Adrenal gland (tissue), 12 donors: Measurements from ENCODE around the gene MYO18B. TPM values are rescaled to one million over a fixed set of nuclear protein-coding genes. Genes with fewer than 3 reads are reported as not detected.

ENCODE experiments used
- DNase-seq, 7 donors: peaks; one replicate each; pipeline ENCODE4 v3.0.0-alpha.2; 2019 to 2020
- H3K27ac ChIP-seq, 5 donors: fragments of 200-600 bp; sonication (generic) in 4 of 5; 1 replicate in 3 of 5; 2 replicates in 2 of 5; pipeline versions ENCODE4 v1.5.1 to v1.8.0; 2016 to 2020; ENCODE audit warnings: mild to moderate bottlenecking in 1 of 5
- H3K27me3 ChIP-seq: fragments of 200-600 bp; 2 replicates; pipeline ENCODE4 v1.8.0; 2021
- H3K36me3 ChIP-seq, 2 donors: fragments of 200-600 bp; replicated peaks in 1 of 2; 1 replicate in 1 of 2; 2 replicates in 1 of 2; pipeline versions ENCODE4 v1.5.1 to v1.8.0; 2018 to 2022
- H3K4me1 ChIP-seq, 2 donors: fragments of 200-600 bp; replicated peaks in 1 of 2; 1 replicate in 1 of 2; 2 replicates in 1 of 2; pipeline versions ENCODE4 v1.5.1 to v1.8.0; 2018 to 2021
- H3K4me3 ChIP-seq, 4 donors: fragments of 200-600 bp; sonication (generic) in 3 of 4; one replicate each; pipeline ENCODE4 v1.5.1; 2016 to 2018
- H3K9me3 ChIP-seq, 3 donors: fragments of 200-600 bp; sonication (generic) in 1 of 3; replicated peaks in 1 of 3; 1 replicate in 2 of 3; 2 replicates in 1 of 3; pipeline versions ENCODE4 v1.5.1 to v1.8.0; 2016 to 2021
- POLR2A ChIP-seq, 2 donors: fragments of 450-650 bp; IDR thresholded peaks; one replicate each; pipeline ENCODE4 v1.6.1; 2017; ENCODE audit warnings: antibody characterized with exemption in 2 of 2, mild to moderate bottlenecking in 2 of 2, moderate library complexity in 1 of 2
- WGBS, 4 donors: extraction: QIAGEN DNeasy Blood & Tissue Kit in 2 of 4; methylation state at CpG; one replicate each; pipeline versions ENCODE4 v1.1.5 to v1.1.7; 2013 to 2017; 5-methylcytosine and 5-hydroxymethylcytosine counted together
- intact Hi-C, 2 donors: fragments of 100-400 bp; cut with DNase I; formaldehyde crosslinking; loops; one replicate each; pipeline versions ENCODE4 v1.14.1 to v1.15.0; 2022 to 2023
- polyA plus RNA-seq, 3 donors: library from polyadenylated mRNA; stranded (reverse); fragments of 200-250 nt in 2 of 3; fragments of 350-450 nt in 1 of 3; fragmentation: Illumina TruSeq in 1 of 3; extraction: RNeasy Lipid Tissue Mini Kit (QIAGEN cat#74804) in 1 of 3; gene quantifications; one replicate each; pipeline ENCODE4 v1.2.3, GENCODE V29; 2013 to 2014
- total RNA-seq, 9 donors: library from RNA; depleted of rRNA in 4 of 9; stranded (reverse); fragments of >200 nt in 4 of 9; fragments of 120-200 nt in 1 of 9; fragmentation: NEBNext Ultra II Directional in 1 of 9; extraction: Animal tissue kit (Norgen Biotek cat#: 25700) in 1 of 9; gene quantifications; one replicate each; pipeline versions ENCODE4 v1.1.0 to v1.2.4, GENCODE V29; 2013 to 2023
- TF ChIP-seq, protein P1 (sequence below), 6 experiments: fragments of 450-650 bp in 4 of 6; fragments of 200-600 bp in 2 of 6; sonication (generic) in 1 of 6; IDR thresholded peaks; 1 replicate in 5 of 6; 2 replicates in 1 of 6; pipeline versions ENCODE4 v1.5.1 to v1.8.0; 2016 to 2021; ENCODE audit warnings: antibody characterized with exemption in 6 of 6, mild to moderate bottlenecking in 2 of 6, moderate library complexity in 1 of 6
- donor health status: healthy with polysubstance abuse.
- donor health status: Bipolar disorder and iron deficiency.
- donor health status: DM: yes; HTN: yes; CAD: no.
- donor health status: DM: no; HTN: no; CAD: no.
- donor health status: DM: no; HTN: no; CAD: no.
- donor health status: DM: yes; HTN: yes; CAD: no.

The MYO18B gene
- total and polyA plus RNA-seq, 12 donors, result 0.08 to 1.1 (median 0.18) TPM

- TF ChIP-seq, protein P1, sequence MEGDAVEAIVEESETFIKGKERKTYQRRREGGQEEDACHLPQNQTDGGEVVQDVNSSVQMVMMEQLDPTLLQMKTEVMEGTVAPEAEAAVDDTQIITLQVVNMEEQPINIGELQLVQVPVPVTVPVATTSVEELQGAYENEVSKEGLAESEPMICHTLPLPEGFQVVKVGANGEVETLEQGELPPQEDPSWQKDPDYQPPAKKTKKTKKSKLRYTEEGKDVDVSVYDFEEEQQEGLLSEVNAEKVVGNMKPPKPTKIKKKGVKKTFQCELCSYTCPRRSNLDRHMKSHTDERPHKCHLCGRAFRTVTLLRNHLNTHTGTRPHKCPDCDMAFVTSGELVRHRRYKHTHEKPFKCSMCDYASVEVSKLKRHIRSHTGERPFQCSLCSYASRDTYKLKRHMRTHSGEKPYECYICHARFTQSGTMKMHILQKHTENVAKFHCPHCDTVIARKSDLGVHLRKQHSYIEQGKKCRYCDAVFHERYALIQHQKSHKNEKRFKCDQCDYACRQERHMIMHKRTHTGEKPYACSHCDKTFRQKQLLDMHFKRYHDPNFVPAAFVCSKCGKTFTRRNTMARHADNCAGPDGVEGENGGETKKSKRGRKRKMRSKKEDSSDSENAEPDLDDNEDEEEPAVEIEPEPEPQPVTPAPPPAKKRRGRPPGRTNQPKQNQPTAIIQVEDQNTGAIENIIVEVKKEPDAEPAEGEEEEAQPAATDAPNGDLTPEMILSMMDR (IDR thresholded peaks at IDR 0.05), result no peak
- TF ChIP-seq POLR2A (IDR thresholded peaks at IDR 0.05), result no peak
- no peak overlapping the region for H3K4me3 ChIP-seq
- no peaks in the 10 kb centered on the region for H3K4me1 ChIP-seq
- no peak overlapping the region for H3K27ac ChIP-seq
- no peaks in the 10 kb centered on the region for H3K36me3 ChIP-seq
- H3K27me3 ChIP-seq, result no peaks in the 10 kb centered on the region
- WGBS, 4 donors, result 79 to 85% (median 80%) methylated on average over 8 to 12 of the region's 12 CpGs
- no peaks in the 10 kb centered on the region for H3K9me3 ChIP-seq
- DNase-seq, result no peak
- intact Hi-C loops, result no loop called here
Observed at GRCh38 chr22:25992331-25992730, 250.3 kb downstream of the MYO18B start.

DNA sequence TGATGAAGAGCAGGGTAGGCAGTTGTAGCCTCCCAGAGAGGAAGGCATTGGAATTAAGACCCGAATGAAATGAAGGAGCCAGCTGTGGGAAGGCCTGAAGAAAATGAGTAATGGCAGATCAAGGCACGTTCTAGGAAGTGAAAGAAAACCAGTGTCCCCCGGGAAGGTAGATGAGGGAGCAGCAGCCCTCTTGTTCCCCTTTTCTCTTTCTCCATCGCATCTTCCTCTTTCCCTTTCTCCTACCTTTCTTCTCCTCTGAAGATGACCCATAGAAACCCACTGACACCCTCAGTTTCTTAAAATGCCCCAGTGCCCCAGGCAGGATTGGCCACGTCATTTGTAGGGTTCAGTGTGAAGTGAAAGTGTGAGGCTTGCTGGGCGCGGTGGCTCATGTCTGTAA is 254.7 kb downstream of the MYO18B start:
- Histone ChIP-seq H3K4me3 (no peak overlapping the region), H3K27ac (no peak overlapping the region), H3K36me3 (no peaks in the 10 kb centered on the region), H3K9me3 (no peaks in the 10 kb centered on the region), H3K27me3 (no peaks in the 10 kb centered on the region), H3K4me1 (no peaks in the 10 kb centered on the region)
- TF ChIP-seq, protein P1 (IDR thresholded peaks at IDR 0.05), result no peak
- no peak for TF ChIP-seq POLR2A (IDR thresholded peaks at IDR 0.05)
- intact Hi-C loops, result no loop called here
- no peak for DNase-seq
- WGBS, 4 donors, result 69 to 79% (median 75%) methylated on average over 7 of the region's 7 CpGs

GRCh38 chr22:25997886-25998775 is 256.1 kb downstream of the MYO18B start:
- no peaks in the 10 kb centered on the region for H3K36me3 ChIP-seq
- TF ChIP-seq POLR2A (IDR thresholded peaks at IDR 0.05), result no peak
- TF ChIP-seq, protein P1 (IDR thresholded peaks at IDR 0.05), result no peak
- H3K4me1 ChIP-seq, result no peaks in the 10 kb centered on the region
- no peak for DNase-seq
- peaks cover 3% of the 10 kb centered on the region for H3K27me3 ChIP-seq
- no peak overlapping the region for H3K4me3 ChIP-seq
- no peaks in the 10 kb centered on the region for H3K9me3 ChIP-seq
- intact Hi-C loops, result no loop called here
- H3K27ac ChIP-seq, result no peak overlapping the region
- 49 to 58% (median 55%) methylated on average over 11 of the region's 11 CpGs for WGBS, 4 donors

GRCh38 chr22:26002456-26002855 is 260.5 kb downstream of the MYO18B start:
- DNase-seq, result no peak
- no peak overlapping the region for H3K4me3 ChIP-seq
- H3K36me3 ChIP-seq, result no peaks in the 10 kb centered on the region
- peaks cover 3% of the 10 kb centered on the region for H3K27me3 ChIP-seq
- WGBS, 4 donors, result 55 to 84% (median 79%) methylated on average over 2 of the region's 2 CpGs
- no peak for TF ChIP-seq POLR2A (IDR thresholded peaks at IDR 0.05)
- TF ChIP-seq, protein P1 (IDR thresholded peaks at IDR 0.05), result no peak
- H3K4me1 ChIP-seq, result no peaks in the 10 kb centered on the region
- no peaks in the 10 kb centered on the region for H3K9me3 ChIP-seq
- no peak overlapping the region for H3K27ac ChIP-seq
- intact Hi-C loops, result no loop called here
